Endothelial cell of hepatic sinusoid (primary cell): ENCODE measurements around the gene AHNAK2.

Experiments used
- in situ Hi-C: cut with HindIII; loops from 2 replicates; pipeline ENCODE4 v1.10.0; 2017; ENCODE audit warnings: low sequenced_read_pairs

Gene AHNAK2

GRCh38 chr14:104974665-104975390 is 3.3 kb downstream of the AHNAK2 start:
- in situ Hi-C loops, result no loop called here

- in situ Hi-C loops, result no loop called here
Observed at GRCh38 chr14:104974146-104974541, 4.0 kb downstream of the AHNAK2 start.

- in situ Hi-C loops, result no loop called here
Observed at GRCh38 chr14:104973385-104974145, 4.6 kb downstream of the AHNAK2 start.

GRCh38 chr14:104973135-104973384 is 5.1 kb downstream of the AHNAK2 start:
- in situ Hi-C loops, result no loop called here

- in situ Hi-C loops, result no loop called here
Observed at GRCh38 chr14:104972301-104973134, 5.7 kb downstream of the AHNAK2 start.

- in situ Hi-C loops, result no loop called here
Observed at GRCh38 chr14:104971447-104972240, 6.5 kb downstream of the AHNAK2 start.

GRCh38 chr14:104970231-104971068 is 7.7 kb downstream of the AHNAK2 start:
- in situ Hi-C loops, result no loop called here

GRCh38 chr14:104969741-104970230 is 8.4 kb downstream of the AHNAK2 start:
- in situ Hi-C loops, result no loop called here

- in situ Hi-C loops, result no loop called here
Observed at GRCh38 chr14:104968541-104969401, 9.4 kb downstream of the AHNAK2 start.

- in situ Hi-C loops, result no loop called here
Observed at GRCh38 chr14:104968153-104968527, 10.0 kb downstream of the AHNAK2 start.

GRCh38 chr14:104967386-104968152 is 10.6 kb downstream of the AHNAK2 start:
- in situ Hi-C loops, result no loop called here

GRCh38 chr14:104966981-104967385 is 11.2 kb downstream of the AHNAK2 start:
- in situ Hi-C loops, result no loop called here

GRCh38 chr14:104966261-104966865 is 11.8 kb downstream of the AHNAK2 start:
- in situ Hi-C loops, result no loop called here

GRCh38 chr14:104965561-104966231 is 12.5 kb downstream of the AHNAK2 start:
- in situ Hi-C loops, result no loop called here

GRCh38 chr14:104964546-104964945 is 13.6 kb downstream of the AHNAK2 start:
- in situ Hi-C loops, result no loop called here

GRCh38 chr14:104957146-104958113 is 20.7 kb downstream of the AHNAK2 start:
- in situ Hi-C loops, result loop anchor here (5.0 kb wide), 1 partner anchor 40 kb away; no protein-coding TSS in a partner anchor
